GM19455 (cell line): ENCODE results near the gene AGAP2.
"Not testable (repeated sequence)": the region's sequence is repeated elsewhere in the genome, so short reads cannot be mapped to it uniquely, and the experiment has no call there.

Experiments
- ATAC-seq: cut with Tn5 transposase; IDR thresholded peaks from one replicate; pipeline ENCODE4 v1.9.1; 2021; ENCODE audit not compliant: unreplicated experiment

AGAP2 gene

DNA sequence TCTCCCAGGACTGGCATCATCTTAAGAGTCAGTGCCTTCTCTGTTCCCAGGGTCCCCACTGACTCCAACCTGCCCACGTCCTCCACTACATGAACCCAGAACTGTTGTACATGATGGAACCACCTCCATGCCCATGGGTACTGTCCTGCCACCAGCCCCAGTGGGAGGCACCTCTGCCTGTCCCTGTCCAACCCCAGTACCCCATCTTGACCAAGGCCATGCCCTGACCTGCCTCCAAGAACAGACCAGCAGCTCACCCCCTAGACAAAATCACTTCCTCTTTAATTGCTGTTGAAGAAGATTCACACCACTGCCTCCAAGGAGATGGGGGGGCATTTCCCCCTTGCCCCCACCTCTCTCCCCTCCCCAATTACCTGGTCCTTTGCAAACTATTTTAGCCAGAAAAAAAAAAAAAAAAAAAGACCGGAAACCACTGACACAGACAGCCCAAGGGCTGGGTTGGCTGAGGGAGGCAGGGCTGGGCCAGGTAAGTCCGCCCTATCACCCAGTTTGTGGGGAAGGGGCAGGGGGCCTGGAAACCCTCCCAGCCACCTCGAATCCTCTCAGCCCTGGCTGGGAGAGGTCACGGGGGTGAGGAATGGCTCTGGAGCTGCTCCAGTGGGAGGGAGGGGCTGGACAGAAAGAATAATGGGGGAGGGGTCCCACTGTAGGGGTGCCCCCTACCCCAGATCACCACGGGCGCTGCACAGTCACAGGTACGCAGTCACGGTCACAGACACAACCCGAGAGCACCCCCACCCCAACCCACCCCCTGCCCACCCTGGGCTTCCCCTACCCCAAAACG, 13.4 kb downstream of the AGAP2 start:
- ATAC-seq = no peak

DNA sequence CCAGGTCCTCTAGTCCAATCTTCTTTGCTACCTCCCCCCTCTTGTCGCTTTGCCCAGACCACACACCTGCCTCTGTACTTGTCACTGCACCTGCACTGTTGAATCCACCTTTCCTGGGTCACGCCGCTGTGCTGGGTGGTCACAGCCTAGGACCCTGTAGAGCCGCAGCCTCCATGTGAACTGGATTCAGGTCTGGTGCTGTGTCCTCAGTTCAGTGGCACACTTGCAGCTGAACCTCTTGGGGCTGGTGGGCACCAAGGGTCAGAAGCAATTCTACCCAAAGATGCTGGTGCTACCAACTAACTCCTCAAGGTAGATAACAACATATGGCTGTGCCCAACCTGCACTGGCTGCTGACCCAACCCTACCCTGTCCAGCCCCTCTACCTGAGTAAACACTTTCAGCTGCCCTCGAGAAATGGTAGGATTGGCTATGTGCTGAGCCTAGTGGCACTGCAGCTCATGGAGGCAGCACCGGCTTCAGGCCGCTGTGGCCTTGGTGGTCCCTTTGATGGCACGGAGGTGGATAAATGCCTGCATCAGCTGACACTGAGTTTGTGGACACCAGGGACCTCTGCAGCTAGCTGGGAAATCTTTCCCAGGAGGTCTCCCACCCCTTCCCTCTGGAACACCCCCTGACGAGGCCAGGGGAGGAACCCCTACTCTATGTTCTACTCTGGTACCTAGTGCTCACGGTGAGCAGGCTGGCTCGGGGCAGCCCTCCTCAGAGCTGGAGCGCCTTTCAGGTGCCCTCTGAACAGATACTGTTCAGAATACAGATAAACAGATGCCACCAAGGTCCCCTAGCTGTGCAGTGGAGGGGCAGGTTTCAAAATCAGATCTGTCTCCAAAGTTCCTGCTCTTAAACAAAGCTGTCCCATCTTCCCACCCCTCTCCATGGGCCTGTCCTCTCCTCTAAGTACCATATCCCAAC, 14.3 kb downstream of the AGAP2 start:
- ATAC-seq = no peak

DNA sequence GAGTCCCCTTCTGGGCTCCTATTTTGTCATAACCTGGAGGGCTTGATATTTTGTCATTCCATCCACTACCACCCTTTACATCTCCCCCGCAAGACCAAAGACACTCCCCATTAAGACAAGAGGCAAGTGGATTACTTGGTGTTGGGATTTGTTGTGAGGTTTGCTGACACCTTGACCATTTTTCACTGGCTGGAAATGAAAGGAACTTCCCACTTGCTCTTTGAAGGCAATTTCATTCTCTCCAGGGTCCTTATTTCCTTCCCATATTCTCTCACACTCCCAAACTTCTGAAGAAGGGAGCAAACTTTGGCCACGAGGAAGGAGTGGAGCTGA, 14.9 kb downstream of the AGAP2 start:
- ATAC-seq = no peak

DNA sequence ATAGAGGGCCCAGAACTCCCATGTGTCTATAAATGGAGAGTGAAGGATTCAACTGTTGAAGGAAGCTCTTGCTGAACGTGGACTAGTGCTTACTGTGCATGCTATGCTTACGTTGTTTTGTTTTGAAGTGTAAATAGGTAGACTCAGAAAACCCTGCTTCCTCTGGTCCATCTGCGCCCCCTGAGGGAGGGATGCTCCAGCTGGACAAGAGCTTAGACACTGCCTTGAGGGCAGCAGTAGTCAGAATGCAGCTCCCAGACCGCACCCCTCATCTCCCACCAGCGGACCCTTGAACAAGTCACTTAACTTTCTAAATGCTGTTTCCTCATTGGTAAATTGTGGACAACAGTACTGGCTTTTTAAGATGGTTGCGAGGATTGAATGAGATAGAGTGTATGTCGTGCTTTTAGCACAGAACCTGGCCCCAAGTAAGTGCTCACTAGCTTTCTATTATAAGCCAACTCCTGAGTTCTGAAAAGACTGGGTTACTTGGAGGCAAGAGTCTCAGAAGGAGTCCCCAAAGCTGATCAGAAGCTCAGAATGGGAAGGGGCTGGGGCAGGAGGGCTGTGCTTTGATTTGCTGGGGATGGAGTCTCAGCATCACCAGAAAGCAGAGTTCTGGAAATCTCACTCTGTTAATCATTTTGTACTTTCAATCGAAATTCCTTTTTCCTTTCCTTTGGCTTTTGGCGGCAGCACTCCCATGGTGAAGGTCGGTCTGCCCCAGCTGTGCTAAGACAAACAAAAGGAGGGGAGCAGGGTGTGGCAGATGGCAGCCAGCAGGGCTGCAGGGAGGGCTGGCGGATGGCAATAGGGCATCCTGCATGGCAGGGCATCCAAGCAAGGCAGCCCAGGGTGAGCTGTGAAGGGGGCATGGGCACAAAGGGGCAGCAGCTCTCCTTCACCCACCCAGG, 15.6 kb downstream of the AGAP2 start:
- no peak for ATAC-seq

DNA sequence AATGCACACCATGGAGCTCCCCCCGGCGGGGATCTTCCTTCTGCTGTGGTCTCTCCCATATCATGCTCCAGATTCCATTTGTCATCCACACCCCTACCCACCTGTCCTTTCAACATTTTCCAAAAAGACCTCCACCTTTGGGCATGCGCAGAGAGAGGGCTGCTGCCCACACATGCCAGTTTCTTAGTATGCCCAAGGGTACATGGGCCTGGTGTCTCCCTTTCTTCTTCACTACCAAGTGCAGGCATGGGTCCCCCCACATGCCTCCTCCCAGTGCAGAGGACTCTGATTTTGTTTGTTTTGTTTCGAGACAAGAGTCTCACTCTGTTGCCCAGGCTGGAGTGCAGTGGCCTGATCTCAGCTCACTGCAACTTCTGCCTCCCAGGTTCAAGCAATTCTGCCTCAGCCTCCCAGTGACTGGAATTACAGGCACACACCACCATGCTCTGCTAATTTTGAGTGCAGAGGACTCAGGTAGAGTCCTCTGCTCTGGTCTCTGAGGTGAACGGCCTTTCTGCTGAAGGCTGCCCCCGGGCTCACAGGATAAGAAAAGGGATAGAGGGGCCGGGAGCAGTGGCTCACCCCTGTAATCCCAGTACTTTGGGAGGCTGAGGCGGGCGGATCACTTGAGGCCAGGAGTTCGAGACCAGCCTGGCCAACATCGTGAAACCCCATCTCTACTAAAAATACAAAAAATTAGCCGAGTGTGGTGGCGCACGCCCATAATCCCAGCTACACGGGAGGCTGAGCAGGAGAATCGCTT, 16.5 kb downstream of the AGAP2 start:
- not testable (repeated sequence) for ATAC-seq

DNA sequence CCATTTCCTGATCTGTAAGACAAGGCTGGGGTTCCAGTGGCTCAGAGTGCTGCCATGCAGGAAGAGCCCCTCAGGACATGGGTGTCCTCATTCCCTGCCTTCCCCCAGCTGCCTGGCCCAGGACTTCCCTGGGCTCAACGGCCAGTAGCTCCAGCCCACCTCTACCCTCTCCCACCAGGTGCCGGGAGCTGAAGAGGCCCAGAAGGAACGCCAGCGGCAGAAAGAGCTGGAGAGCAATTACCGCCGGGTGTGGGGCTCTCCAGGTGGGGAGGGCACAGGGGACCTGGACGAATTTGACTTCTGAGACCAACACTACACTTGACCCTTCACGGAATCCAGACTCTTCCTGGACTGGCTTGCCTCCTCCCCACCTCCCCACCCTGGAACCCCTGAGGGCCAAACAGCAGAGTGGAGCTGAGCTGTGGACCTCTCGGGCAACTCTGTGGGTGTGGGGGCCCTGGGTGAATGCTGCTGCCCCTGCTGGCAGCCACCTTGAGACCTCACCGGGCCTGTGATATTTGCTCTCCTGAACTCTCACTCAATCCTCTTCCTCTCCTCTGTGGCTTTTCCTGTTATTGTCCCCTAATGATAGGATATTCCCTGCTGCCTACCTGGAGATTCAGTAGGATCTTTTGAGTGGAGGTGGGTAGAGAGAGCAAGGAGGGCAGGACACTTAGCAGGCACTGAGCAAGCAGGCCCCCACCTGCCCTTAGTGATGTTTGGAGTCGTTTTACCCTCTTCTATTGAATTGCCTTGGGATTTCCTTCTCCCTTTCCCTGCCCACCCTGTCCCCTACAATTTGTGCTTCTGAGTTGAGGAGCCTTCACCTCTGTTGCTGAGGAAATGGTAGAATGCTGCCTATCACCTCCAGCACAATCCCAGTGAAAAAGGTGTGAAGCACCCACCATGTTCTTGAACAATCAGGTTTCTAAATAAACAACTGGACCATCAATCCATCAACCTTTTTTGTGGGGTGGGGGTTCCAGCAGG, 17.6 kb downstream of the AGAP2 start:
- no peak for ATAC-seq

DNA sequence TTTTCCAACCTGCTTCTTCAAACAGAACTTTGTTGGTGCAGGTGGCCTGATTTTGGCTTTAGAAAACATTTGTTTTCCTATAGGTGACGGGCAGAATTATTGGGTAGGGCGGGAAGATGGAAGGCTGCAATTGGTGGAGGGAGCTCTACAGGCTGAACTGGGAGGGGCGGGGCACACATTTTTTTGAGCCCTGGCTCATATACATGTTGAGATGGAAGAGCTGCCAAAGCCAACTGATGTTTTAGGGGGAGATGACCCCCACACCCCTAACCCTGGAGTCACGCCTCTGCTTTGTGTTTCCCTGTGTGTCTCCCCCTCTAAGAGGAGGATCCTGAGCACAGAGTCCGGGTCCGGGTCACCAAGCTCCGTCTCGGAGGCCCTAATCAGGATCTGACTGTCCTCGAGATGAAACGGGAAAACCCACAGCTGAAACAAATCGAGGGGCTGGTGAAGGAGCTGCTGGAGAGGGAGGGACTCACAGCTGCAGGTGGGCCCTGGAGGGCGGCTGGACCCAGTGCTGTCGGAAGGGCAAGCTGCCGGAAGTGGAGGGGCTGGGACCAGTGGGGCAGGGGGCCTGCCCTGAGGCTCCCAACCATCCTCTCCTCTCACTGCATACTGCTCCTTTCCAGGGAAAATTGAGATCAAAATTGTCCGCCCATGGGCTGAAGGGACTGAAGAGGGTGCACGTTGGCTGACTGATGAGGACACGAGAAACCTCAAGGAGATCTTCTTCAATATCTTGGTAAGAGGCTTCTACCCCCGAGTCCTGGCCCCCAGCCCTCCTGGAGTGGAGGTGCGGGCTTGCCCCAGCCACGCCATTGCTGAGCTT, 18.6 kb downstream of the AGAP2 start:
- no peak for ATAC-seq

DNA sequence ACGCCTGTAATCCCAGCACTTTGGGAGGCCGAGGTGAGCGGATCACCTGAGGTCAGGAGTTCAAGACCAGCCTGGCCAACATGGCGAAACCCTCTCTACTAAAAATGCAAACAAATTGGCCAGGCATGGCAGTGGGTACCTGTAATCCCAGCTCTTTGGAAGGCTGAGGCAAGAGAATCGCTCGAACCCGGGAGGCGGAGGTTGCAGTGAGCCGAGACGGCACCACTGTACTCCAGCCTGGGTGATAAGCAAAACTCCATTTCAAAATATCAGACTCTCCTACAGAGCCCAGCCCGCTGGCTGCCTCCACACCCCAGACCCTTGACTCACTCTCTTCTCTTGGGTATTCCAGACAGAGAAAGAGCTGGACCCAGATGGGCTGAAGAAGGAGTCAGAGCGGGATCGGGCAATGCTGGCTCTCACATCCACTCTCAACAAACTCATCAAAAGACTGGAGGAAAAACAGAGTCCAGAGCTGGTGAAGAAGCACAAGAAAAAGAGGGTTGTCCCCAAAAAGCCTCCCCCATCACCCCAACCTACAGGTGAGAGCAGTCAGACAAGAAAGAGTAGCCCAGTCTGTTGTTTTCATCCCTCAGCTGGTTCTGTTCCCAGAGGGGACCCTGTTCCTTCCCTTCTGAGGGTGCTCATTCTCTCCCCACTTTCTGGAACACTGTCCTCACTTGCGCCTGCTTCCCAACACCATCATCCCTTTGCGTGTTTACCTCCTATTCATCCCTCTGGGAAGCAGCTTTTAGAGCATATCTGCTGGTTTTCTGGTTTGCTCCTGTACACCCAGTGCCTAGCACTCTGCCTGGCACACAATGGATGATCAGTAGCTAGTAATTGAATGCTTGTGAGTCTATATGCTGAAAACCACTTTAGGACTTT, 19.7 kb downstream of the AGAP2 start:
- no peak for ATAC-seq

DNA sequence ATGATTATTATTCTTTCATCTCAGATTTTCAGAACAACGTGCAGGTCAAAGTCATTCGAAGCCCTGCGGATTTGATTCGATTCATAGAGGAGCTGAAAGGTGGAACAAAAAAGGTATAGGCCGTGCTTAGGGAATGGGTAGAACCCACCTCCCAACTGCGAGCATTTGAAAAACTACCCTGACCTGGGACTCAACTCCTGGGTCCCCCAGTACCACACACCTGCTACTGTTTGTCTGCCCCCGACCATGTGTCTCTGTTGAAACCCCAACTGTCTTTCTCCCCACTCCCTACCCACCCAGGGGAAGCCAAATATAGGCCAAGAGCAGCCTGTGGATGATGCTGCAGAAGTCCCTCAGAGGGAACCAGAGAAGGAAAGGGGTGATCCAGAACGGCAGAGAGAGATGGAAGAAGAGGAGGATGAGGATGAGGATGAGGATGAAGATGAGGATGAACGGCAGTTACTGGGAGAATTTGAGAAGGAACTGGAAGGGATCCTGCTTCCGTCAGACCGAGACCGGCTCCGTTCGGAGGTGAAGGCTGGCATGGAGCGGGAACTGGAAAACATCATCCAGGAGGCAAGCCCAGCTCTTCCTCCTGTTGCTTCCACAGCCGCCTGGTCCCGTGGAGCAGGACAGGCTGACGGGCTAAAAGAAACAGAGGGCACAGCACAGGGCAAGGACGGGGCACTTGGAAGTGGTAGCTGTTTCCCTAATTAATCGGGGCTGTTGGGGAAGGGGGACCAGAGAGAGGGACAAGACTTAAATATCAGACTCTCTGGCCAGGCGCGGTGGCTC, 20.5 kb downstream of the AGAP2 start:
- ATAC-seq = no peak

DNA sequence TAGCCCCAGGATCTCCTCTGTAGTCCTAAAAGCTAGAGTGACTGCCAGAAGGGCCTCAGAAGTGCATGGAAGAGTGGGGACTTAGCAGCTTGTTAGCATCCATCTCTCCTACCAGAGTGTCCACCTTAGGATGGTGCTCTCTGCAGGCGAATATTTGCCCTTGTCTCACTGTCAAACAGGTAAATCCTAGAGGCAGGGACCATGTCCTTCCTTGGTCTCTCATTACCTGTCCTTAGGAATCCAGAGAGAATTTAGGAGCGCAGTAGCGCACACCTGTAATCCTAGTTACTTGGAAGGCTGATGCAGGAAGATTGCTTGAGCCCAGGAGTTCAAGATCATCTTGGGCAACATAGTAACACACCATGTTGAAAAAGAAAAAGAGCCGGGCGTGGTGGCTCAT, 21.4 kb downstream of the AGAP2 start:
- no peak for ATAC-seq

DNA sequence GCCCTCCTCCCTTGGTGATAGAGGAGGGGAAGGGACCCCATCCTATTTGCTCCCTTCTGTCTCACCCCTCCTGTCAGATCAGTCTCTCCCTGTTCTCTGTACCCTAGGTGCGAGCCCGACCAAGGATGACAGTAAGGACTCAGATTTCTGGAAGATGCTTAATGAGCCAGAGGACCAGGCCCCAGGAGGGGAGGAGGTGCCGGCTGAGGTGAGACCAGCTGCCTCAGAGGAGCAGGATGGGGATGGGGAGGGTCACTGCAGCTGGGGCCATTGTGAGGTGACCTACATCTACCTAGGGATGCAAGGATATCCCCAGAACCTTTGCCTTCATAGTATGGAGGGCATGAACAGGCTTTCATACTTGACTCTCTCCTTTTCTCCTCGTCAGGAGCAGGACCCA, 22.2 kb downstream of the AGAP2 start:
- ATAC-seq = no peak

DNA sequence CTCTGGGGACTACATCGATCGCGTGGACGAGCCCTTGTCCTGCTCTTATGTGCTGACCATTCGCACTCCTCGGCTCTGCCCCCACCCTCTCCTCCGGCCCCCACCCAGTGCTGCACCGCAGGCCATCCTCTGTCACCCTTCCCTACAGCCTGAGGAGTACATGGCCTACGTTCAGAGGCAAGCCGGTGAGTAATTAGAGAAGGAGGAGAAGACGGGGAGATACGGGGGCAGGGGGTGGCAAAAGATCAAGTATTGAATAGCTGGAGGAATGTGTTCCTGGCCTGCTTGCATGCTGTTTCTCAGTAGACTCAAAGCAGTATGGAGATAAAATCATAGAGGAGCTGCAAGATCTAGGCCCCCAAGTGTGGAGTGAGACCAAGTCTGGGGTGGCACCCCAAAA, 22.8 kb downstream of the AGAP2 start:
- ATAC-seq = no peak

DNA sequence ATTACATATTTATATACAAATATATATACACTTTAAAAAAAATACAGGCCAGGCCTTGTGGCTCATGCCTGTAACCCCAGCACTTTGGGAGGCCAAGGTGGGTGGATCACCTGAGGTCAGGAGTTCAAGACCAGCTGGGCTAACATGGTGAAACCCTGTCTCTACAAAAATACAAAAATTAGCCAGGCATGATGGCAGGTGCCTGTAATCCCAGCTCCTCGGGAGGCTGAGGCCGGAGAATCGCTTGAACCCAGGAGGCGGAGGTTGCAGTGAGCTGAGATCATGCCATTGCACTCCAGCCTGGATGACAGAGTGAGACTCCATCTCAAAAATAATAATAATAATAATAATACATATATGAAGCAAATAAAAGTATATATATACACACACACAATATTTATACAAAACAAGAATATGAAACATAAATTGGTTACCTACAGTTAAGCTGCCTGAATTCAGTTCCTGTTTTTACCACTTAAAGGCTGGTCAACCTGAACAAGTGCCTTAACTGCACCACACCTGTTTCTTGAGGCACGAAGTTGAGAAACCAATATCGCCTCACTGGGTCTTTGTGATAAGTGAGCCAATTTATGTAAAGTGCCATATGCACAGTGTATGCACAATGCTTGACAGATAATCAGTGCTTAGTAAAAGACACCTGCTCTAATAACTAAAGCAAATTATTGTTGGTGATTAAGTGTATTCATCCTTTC, 23.4 kb downstream of the AGAP2 start:
- not testable (repeated sequence) for ATAC-seq

DNA sequence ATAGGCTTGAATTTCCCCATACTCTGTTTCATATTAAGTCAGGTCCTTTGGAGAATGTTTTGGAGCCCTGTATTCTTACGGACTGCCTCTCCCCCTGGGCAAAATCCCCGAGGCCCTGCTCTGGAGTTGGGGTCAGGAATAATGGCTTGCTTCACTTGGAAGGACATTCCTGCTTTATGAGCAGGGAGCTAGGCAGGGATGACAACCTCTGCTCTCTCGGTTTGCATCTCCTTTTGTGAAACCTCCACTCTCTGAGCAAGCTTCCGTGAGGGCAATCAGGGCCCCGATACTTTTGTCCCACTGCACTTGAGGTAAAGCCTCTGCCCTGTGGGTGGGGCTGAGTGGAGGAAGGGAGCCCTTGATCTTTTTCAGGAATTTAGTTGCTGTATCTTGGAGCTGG, 25.3 kb downstream of the AGAP2 start:
- no peak for ATAC-seq

DNA sequence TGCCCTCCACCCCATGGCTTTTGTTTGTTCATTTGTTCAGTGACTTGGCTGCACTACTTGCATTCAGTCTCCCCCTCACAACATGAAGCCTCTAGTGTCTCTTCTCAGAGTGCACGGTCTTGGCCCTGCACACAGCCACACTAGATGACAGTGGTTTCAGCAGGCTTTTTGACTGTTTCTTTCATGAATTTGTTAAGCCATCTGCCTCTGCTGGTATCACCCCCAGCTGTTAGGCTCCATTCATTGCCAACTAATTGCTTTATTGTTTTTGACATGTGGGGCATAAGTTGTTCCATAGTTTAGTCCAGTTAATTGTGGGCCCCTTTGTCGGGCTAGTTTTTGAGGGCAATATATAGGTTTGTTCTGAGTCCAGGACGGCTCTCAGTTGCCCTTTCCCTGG, 25.8 kb downstream of the AGAP2 start:
- no peak for ATAC-seq

DNA sequence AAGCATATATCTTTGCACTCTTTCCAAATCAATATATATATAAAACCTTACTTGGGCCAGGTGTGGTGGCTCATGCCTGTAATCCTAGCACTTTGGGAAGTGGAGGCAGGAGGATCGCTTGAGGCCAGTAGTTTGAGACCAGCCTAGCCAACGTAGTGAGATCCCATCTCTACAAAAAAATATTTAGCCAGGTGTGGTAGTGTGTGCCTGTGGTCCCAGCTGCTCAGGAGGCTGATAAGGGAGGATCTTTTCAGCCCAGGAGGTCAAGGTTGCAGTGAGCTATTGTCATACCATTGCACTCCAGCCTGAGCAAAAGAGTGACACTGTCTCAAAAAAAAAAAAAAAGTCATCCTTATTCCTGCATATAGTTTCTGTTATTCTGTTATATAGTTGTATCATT, 30.2 kb downstream of the AGAP2 start:
- no peak for ATAC-seq
